DMS79 treated with DMSO at 0.1 percent for 48 hours (cell line): ENCODE data around the gene EDA.

Experiments
- DNase-seq: peaks from one replicate; lab custom pipeline; 2025; lab: John Stamatoyannopoulos, UW

The EDA gene

GRCh38 chrX:70026851-70027200 lies 410.9 kb downstream of the EDA start:
- no peak for DNase-seq

GRCh38 chrX:70029863-70030262 lies 413.9 kb downstream of the EDA start:
- peak; percentile 21 for DNase-seq

- peak; percentile 16 for DNase-seq
Measured at GRCh38 chrX:70030301-70030767, 414.4 kb downstream of the EDA start.

GRCh38 chrX:70032792-70033191 lies 416.9 kb downstream of the EDA start:
- no peak for DNase-seq

GRCh38 chrX:70033348-70034051 lies 417.6 kb downstream of the EDA start:
- DNase-seq: no peak

- no peak for DNase-seq
Measured at GRCh38 chrX:70034646-70035045, 418.7 kb downstream of the EDA start.

- DNase-seq: no peak
Measured at GRCh38 chrX:70038515-70038914, 422.6 kb downstream of the EDA start.

- DNase-seq: no peak
Measured at GRCh38 chrX:70038951-70039350, 423.0 kb downstream of the EDA start.

- DNase-seq: no peak
Measured at GRCh38 chrX:70039758-70040157, 423.8 kb downstream of the EDA start.

- no peak for DNase-seq
Measured at GRCh38 chrX:70041993-70042392, 426.1 kb downstream of the EDA start.

- DNase-seq: no peak
Measured at GRCh38 chrX:70042399-70043371, 426.8 kb downstream of the EDA start.

- DNase-seq: no peak
Measured at GRCh38 chrX:70043685-70044084, 427.8 kb downstream of the EDA start.

GRCh38 chrX:70044541-70045245 lies 428.8 kb downstream of the EDA start:
- no peak for DNase-seq

GRCh38 chrX:70046978-70047377 lies 431.1 kb downstream of the EDA start:
- DNase-seq: no peak

- no peak for DNase-seq
Measured at GRCh38 chrX:70049406-70049805, 433.5 kb downstream of the EDA start.

GRCh38 chrX:70049925-70050324 lies 434.0 kb downstream of the EDA start, which contains the start of gene AWAT2:
Gene AWAT2 (minus strand): TSS chrX:70049938. CDS start chrX:70049932, 6 bp downstream.
- DNase-seq: no peak

GRCh38 chrX:70052895-70053615 lies 437.1 kb downstream of the EDA start:
- DNase-seq: no peak

- DNase-seq: no peak
Measured at GRCh38 chrX:70054391-70054790, 438.5 kb downstream of the EDA start.

- no peak for DNase-seq
Measured at GRCh38 chrX:70062076-70062475, 446.2 kb downstream of the EDA start, which contains the start of gene OTUD6A. Gene OTUD6A (plus strand): TSS chrX:70062457. CDS start chrX:70062525, 68 bp downstream.

- no peak for DNase-seq
Measured at GRCh38 chrX:70062961-70063550, 447.1 kb downstream of the EDA start.

GRCh38 chrX:70066646-70067045 lies 450.7 kb downstream of the EDA start:
- DNase-seq: no peak
